WERI-Rb-1 (cell line): ENCODE data around the gene BOLA3.

ENCODE experiments used
- DNase-seq: peaks from one replicate; pipeline ENCODE4 v3.0.0-alpha.2; 2020
- H3K27ac ChIP-seq: fragments of 250-450 bp; sonication (Bioruptor Pico); 2 replicates; pipeline ENCODE4 v1.5.1; 2020; ENCODE audit warnings: mild to moderate bottlenecking, moderate library complexity
- H3K27me3 ChIP-seq: fragments of 250-450 bp; sonication (Bioruptor Pico); 2 replicates; pipeline ENCODE4 v1.5.1; 2021; ENCODE audit warnings: mild to moderate bottlenecking, low read depth, moderate library complexity; ENCODE audit not compliant: insufficient read depth, severe bottlenecking
- H3K36me3 ChIP-seq: fragments of 250-450 bp; sonication (Bioruptor Pico); 2 replicates; pipeline ENCODE4 v1.5.1; 2020; ENCODE audit warnings: mild to moderate bottlenecking, moderate library complexity
- H3K4me3 ChIP-seq: 2 replicates; pipeline ENCODE4 v1.5.1; 2011; ENCODE audit warnings: low read depth, mild to moderate bottlenecking, control low read depth, low read length
- H3K9me3 ChIP-seq: fragments of 250-450 bp; sonication (Bioruptor Pico); 2 replicates; pipeline ENCODE4 v1.5.1; 2021; ENCODE audit warnings: mild to moderate bottlenecking, moderate library complexity; ENCODE audit not compliant: severe bottlenecking
- TF ChIP-seq, protein P1 (sequence below): IDR thresholded peaks from 2 replicates; pipeline ENCODE4 v1.5.1; 2011; ENCODE audit warnings: low read depth, mild to moderate bottlenecking, control low read depth, inconsistent platforms, low read length

BOLA3 gene

DNA sequence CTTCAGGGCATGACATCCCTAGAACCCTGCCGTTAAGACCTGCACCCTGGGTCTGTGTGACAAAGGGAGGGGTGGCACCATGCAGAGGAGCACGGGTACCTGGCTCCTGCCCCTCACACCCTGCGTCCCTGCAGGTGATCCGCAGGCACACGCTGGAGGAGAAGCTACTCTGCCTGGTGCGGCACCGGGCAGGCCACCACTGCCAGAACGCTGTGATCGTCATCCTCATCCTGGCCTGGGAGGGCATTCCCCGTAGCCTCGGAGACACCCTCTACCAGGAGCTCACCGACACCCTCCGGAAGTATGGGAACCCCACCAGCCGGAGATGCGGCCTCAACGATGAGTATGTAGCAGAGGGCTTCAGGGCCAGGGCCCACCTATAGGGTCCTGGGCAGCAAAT, 60.0 kb downstream of the BOLA3 start:
- no peaks in the 10 kb centered on the region for H3K9me3 ChIP-seq
- no peak overlapping the region for H3K27ac ChIP-seq
- H3K27me3 ChIP-seq: no peaks in the 10 kb centered on the region
- DNase-seq: no peak
- peaks cover 94% of the 10 kb centered on the region for H3K36me3 ChIP-seq
- no peak overlapping the region for H3K4me3 ChIP-seq
- TF ChIP-seq, protein P1, sequence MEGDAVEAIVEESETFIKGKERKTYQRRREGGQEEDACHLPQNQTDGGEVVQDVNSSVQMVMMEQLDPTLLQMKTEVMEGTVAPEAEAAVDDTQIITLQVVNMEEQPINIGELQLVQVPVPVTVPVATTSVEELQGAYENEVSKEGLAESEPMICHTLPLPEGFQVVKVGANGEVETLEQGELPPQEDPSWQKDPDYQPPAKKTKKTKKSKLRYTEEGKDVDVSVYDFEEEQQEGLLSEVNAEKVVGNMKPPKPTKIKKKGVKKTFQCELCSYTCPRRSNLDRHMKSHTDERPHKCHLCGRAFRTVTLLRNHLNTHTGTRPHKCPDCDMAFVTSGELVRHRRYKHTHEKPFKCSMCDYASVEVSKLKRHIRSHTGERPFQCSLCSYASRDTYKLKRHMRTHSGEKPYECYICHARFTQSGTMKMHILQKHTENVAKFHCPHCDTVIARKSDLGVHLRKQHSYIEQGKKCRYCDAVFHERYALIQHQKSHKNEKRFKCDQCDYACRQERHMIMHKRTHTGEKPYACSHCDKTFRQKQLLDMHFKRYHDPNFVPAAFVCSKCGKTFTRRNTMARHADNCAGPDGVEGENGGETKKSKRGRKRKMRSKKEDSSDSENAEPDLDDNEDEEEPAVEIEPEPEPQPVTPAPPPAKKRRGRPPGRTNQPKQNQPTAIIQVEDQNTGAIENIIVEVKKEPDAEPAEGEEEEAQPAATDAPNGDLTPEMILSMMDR: no peak

DNA sequence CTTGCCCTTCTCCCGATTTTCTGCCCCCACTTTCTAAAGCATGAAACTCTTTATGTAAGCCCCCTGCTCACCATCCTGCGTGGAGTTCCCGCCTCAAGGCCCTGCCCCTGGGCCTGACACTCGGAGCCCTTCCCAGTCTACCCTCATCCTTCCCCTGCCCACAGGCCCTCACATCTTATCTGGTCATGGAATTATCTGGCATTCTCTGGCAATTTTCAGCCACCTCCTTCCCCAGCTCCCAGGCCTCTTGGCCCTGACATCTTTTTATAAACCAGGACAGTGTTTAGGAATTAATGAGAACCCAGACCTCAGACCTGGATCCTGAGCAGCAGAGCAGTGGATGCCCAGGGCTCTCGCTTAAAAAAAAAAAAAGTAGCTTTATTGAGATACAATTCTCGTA, 61.7 kb downstream of the BOLA3 start:
- Histone ChIP-seq H3K27ac (no peak overlapping the region), H3K36me3 (peaks cover 94% of the 10 kb centered on the region)
- DNase-seq: no peak

More for the DNA sequence above, 61.7 kb downstream of the BOLA3 start:
- TF ChIP-seq, protein P1: no peak
- Histone ChIP-seq H3K4me3 (no peak overlapping the region), H3K9me3 (no peaks in the 10 kb centered on the region), H3K27me3 (no peaks in the 10 kb centered on the region)
